Stimulated activated naive CD8-positive, alpha-beta T cell treated with anti-CD3 and anti-CD28 coated beads, Interleukin-15, Interleukin-2, amounts not matched to agents 100 ng/mL and 50 ng/mL, for 24 hours (primary cell): Measurements from ENCODE around the gene BRF1.

Experiments
- H3K27ac Mint-ChIP-seq: one replicate; pipeline ENCODE4 v1.8.0; 2021; ENCODE audit warnings: mild to moderate bottlenecking, mixed read lengths
- H3K27me3 Mint-ChIP-seq: one replicate; pipeline ENCODE4 v1.8.0; 2021; ENCODE audit warnings: mixed read lengths
- H3K36me3 Mint-ChIP-seq: one replicate; pipeline ENCODE4 v1.8.0; 2021; ENCODE audit warnings: low read depth, mixed read lengths
- H3K4me1 Mint-ChIP-seq: one replicate; pipeline ENCODE4 v1.8.0; 2021; ENCODE audit warnings: low read depth, mixed read lengths
- H3K4me3 Mint-ChIP-seq: one replicate; pipeline ENCODE4 v1.8.0; 2021; ENCODE audit warnings: mild to moderate bottlenecking, mixed read lengths
- H3K9me3 Mint-ChIP-seq: one replicate; pipeline ENCODE4 v1.8.0; 2021; ENCODE audit warnings: mixed read lengths

Gene BRF1

DNA sequence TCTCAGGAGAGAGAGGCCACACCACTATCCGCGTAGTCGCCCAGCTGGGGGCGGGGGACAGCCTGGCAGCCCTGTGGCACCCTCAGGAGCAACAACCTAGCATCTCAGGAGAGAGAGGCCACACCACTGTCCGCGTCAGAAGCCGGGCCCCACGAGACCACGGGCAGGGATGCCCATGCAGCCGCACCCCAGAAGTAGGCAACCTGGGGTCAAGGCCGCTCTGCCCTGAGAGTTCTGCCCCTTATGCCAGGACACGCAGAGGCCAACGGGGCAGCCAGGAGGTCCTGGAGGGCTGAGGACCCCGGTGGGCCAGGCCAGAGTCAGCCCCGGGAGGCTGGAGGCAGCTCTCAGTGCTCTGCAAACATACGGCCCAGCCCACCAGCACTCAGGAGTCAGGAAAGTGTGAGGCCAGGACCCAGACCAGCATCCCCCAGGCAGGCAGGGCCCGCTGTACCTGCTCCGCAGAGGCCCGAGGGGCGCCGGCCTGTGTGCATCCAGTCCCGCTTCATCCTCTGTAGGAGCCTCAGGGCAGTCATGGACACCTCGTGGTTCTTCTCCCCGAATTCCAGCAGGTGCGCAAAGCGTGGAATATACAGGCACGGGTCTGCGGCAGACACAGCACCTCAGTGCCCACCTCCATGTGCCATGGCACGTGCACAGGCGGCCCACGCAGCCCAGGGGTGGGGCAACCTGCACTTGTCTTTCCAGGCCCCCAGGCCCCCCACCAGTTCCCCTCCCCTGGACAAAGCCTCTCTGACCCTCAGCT lies 59.8 kb downstream of the BRF1 start:
- H3K36me3 Mint-ChIP-seq, result peaks cover 8% of the 10 kb centered on the region
- H3K27me3 Mint-ChIP-seq, result no peaks in the 10 kb centered on the region
- no peaks in the 10 kb centered on the region for H3K9me3 Mint-ChIP-seq
- peaks cover 9% of the 10 kb centered on the region for H3K4me1 Mint-ChIP-seq
- no peak overlapping the region for H3K4me3 Mint-ChIP-seq
- no peak overlapping the region for H3K27ac Mint-ChIP-seq

DNA sequence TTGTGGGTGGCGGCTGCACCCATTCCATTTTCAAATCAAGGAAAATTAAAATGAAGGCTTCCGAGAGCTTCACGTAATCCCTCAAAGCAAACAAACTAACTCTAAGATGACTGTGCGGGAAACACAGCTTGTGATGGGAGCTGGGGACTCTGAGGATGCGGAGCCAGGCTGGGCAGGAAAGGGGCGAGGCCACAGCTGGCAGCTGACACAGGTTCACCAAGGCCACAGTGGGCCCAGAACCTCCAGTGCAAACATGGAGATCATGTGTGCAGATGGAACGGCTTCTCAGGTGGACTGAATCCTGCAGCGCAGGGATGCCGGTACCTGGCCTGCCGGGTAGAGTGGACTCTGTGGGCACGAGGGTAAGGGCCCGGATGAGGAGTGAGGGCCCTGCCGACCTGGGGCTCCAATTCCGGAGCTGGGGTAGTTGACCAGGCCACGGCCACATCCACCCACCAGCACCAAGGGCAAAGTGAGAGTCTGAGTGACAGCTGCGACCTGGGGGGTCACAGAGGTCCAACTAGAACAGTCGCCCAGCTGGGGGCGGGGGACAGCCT lies 71.6 kb downstream of the BRF1 start:
- no peaks in the 10 kb centered on the region for H3K9me3 Mint-ChIP-seq
- H3K27me3 Mint-ChIP-seq, result no peaks in the 10 kb centered on the region
- H3K36me3 Mint-ChIP-seq, result peaks cover 4% of the 10 kb centered on the region
- no peak overlapping the region for H3K27ac Mint-ChIP-seq
- H3K4me1 Mint-ChIP-seq, result no peaks in the 10 kb centered on the region
- no peak overlapping the region for H3K4me3 Mint-ChIP-seq

DNA sequence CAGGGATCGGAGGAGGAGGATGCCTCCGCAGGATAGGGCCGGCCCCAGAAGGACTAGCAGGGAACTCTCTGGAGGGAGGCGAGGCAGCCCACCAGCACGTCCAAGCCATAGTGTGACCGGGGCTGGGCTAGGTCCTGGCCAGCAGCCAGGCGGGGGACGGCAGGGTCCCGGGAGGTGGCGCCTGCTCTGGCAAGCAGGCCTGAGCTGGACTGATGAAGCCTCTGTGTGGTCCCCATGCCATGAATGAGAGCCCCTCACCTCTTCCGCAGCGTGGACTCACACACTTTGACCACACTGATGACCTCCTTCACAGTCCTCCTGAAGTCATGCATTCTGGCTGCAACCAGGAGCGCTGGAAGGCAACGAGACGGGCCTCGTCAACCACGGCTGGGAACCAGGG lies 72.2 kb downstream of the BRF1 start:
- no peaks in the 10 kb centered on the region for H3K27me3 Mint-ChIP-seq
- H3K36me3 Mint-ChIP-seq, result peaks cover 4% of the 10 kb centered on the region
- H3K27ac Mint-ChIP-seq, result no peak overlapping the region
- no peak overlapping the region for H3K4me3 Mint-ChIP-seq
- no peaks in the 10 kb centered on the region for H3K9me3 Mint-ChIP-seq
- no peaks in the 10 kb centered on the region for H3K4me1 Mint-ChIP-seq

DNA sequence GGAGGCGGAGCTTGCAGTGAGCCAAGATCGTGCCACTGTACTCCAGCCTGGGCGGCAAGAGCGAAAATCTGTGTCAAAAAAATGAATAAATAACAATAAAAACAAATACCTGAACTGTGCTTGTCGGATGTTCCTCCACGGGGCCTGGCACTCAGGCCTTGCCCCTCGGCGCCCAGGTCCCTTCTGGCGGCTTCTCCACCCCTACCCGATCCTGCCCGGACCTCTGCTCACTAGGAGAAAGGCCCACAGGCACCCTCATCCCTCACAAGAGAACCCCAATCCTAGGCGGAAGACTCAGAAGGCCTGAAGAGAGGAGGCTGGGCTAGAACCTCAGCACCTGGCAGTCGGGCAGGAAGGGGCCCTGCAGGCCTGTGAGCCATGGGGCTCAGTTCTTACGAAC lies 73.5 kb downstream of the BRF1 start:
- Mint-ChIP-seq H3K27me3 (no peaks in the 10 kb centered on the region), H3K27ac (no peak overlapping the region), H3K4me3 (no peak overlapping the region), H3K36me3 (peaks cover 12% of the 10 kb centered on the region), H3K9me3 (no peaks in the 10 kb centered on the region), H3K4me1 (no peaks in the 10 kb centered on the region)

DNA sequence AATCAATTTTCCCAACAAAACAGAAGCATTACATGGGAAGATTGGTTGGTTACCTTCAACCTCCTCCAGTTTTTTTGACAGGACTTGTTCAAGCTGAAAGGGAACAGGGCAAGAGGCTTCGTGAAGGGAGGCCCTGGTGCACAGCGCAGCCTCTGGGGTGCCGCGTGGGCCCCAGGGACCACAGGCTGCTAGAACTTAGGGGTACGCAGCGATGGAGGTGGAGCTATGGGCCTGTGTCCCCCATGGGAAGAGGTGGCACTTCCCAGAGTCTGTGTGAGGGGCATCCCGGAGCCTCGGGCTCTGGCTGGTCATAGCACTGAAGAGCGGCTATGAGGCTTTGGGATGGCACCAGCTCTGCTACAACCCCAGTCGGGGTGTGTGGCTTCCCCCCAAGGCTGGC lies 74.6 kb downstream of the BRF1 start:
- Mint-ChIP-seq H3K4me1 (no peaks in the 10 kb centered on the region), H3K36me3 (peaks cover 19% of the 10 kb centered on the region)

DNA sequence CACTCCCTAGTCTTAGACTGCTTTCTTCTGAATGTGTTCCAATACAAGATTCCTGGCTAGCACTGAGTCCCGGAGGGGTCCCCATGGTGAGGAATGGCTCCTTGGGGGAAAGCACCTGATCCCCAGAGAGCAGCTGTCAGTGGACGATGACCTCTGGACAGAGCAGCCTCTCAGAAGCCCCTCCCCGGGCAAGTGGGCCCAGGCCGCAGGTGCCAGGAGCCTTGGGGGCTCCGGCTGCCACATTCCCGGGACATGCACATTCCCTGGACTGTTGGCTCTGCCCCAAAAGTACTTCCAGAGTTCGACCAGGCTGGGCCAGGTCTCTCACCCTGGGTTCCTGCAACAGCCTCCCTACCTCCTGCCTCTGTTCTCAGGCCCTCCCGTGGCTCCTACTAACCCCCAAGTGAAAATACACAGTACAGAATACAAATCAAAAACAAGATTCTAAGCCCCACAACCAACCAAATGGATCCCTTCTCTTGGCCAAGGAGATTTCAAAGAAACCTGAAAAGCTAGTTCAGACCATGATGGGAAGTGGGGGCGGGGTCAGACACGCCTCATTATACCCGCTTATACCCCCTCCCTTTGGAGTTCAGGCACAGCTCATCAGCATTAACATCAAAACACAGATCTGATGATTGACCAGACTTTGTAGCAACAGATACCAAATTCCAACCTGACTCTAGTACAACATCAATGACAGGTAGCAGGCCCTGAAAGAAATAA lies 75.8 kb downstream of the BRF1 start:
- no peaks in the 10 kb centered on the region for H3K4me1 Mint-ChIP-seq
- H3K27ac Mint-ChIP-seq, result no peak overlapping the region
- peaks cover 19% of the 10 kb centered on the region for H3K36me3 Mint-ChIP-seq
- no peaks in the 10 kb centered on the region for H3K27me3 Mint-ChIP-seq
- H3K4me3 Mint-ChIP-seq, result no peak overlapping the region
- H3K9me3 Mint-ChIP-seq, result no peaks in the 10 kb centered on the region

More for the DNA sequence above, 74.6 kb downstream of the BRF1 start:
- Mint-ChIP-seq H3K27me3 (no peaks in the 10 kb centered on the region), H3K9me3 (no peaks in the 10 kb centered on the region), H3K4me3 (no peak overlapping the region), H3K27ac (no peak overlapping the region)

DNA sequence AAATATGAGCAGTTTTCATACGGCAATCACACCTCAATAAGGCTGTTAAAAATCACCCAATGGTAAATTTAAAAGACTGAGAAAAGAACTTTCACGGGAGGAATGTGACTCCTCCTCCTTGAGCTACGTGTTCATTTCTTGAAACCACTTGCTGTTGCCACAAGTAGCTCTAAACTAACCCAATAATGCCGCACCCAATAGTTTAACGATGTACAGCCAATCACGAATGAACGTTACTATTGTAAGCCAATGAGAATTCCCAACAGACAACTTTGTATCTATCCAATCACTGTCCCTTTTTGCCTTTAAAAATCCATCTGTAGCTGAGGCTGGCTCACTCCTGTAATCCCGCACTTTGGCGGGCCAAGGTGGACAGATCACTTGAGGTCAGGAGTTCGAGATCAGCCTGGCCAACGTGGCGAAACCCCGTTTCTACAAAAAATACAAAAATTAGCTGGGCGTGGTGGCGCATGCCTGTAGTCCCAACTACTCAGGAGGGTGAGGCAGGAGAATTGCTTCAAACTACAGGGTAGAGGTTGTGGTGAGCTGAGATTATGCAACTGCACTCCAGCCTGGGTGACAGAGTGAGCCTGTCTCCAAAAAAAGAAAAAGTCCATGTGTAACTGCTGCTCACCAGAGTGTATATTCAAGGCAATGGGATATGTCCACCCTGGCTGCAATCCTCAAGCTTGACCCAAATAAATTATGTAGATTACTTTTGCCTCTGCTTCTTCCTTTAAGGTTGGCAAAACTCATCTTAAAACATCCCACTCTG lies 76.8 kb downstream of the BRF1 start:
- Mint-ChIP-seq H3K36me3 (peaks cover 19% of the 10 kb centered on the region), H3K4me1 (no peaks in the 10 kb centered on the region), H3K4me3 (no peak overlapping the region), H3K27me3 (no peaks in the 10 kb centered on the region), H3K27ac (no peak overlapping the region), H3K9me3 (no peaks in the 10 kb centered on the region)

DNA sequence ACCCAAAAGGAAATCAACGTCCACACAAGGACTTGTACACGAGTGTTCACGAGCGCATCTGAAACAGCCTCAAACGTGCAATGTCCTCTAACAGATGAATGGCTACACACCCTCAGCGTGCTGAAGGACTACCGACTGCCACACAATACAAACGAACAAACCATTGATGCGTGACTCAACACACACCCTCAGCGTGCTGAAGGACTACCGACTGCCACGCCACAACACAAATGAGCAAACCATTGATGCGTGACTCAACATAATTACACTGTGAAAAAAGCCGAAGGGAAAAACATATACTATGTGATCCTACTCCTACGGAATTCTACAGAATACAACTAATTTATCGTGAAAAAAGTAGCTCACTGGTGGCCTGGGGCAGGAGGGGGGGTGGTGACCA lies 77.5 kb downstream of the BRF1 start:
- H3K4me1 Mint-ChIP-seq, result no peaks in the 10 kb centered on the region
- no peaks in the 10 kb centered on the region for H3K9me3 Mint-ChIP-seq
- H3K27ac Mint-ChIP-seq, result no peak overlapping the region
- peaks cover 19% of the 10 kb centered on the region for H3K36me3 Mint-ChIP-seq
- H3K4me3 Mint-ChIP-seq, result no peak overlapping the region
- no peaks in the 10 kb centered on the region for H3K27me3 Mint-ChIP-seq

DNA sequence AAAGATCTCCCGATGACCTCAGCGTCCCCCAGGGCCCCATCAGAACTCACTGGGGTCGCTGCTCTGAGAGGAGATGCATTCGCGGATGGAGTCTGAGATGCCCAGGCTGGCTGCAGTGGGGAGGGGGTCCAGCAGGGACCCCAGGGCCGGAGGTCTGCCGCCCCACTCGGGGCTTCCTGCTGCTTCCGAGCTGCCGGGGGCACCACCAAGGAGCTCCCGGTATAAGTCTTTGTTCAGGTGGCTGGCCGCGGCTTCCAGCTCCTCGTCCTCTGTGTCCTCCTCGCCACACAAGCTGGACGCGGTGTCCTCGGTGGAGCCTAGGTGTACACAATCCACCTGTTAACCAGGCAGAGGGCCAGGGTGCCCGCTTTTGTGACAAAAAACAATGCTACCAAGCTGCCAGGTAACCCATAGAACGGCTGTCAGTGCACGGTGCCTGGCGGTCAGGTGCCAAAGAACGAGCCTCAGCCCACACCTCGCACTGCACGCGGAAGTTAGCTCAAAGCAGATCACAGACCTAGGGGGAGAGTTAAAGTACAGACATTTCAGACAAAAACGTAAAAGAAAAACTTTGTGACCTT lies 79.1 kb downstream of the BRF1 start:
- no peaks in the 10 kb centered on the region for H3K27me3 Mint-ChIP-seq
- H3K27ac Mint-ChIP-seq, result no peak overlapping the region
- no peaks in the 10 kb centered on the region for H3K9me3 Mint-ChIP-seq
- no peaks in the 10 kb centered on the region for H3K4me1 Mint-ChIP-seq
- H3K4me3 Mint-ChIP-seq, result no peak overlapping the region
- H3K36me3 Mint-ChIP-seq, result peaks cover 19% of the 10 kb centered on the region

DNA sequence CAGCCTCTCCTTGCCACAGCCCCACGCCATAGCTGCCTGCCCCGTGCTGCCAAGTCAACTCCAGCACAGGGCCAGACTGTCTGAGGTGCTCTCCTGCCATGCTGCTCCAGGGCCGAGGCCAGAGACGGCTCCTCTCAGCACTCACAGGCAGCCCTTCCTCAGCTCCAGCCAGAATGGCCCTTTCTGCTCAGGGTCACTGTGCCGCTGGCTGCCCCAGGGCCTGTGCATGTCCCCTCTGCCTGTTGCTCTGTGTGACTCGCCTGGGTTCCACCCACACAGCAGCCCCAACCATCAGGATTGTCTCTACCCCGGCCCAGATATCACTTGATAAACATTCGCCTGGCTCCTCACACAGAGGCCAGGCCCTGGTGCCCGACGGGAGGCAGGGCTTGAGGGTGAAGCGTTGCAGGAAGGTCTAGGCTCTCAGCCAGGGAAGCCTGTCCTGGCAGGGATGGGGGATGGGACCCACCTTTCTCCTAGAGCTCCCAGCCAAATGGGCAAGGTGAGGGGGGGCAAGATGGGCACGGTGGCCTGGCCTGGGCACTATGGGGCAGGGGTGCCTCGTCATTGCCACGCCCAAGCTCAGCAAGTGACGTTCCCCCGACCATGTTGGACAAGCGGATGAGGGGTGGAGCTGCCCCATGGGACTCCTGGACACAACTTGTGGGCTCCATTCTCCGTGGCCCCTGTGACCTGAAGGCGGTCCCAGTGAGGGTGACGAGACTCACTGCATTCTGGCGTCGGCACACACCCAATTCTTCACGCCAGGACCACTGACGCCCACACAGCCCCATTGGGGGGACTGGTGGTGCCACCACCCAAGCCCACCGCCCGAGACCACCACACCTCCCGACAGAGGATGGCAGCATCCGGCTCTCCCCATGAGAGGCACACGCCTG lies 79.9 kb downstream of the BRF1 start:
- Mint-ChIP-seq H3K27ac (no peak overlapping the region), H3K4me1 (no peaks in the 10 kb centered on the region), H3K27me3 (no peaks in the 10 kb centered on the region), H3K36me3 (peaks cover 21% of the 10 kb centered on the region), H3K4me3 (no peak overlapping the region), H3K9me3 (no peaks in the 10 kb centered on the region)

DNA sequence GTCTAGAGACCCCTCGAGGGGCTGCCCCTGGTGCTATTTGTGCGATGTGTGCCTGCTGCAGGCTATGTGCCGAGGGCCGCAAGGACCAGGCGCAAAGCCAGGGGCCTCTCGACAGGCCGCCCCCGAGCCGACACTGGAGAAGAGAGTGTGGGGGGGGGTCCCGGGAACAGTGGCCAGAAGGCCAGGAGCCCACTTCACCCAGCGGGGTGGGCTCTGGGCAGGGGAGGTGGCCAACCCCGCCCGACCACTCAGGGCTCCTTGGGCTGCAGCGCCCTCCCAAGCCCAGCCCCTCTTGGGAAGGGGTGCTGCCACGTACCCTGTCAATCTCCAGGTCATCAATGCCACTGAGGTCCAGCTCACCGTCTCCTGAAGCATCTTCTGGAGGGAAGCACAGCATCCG lies 81.0 kb downstream of the BRF1 start:
- no peaks in the 10 kb centered on the region for H3K27me3 Mint-ChIP-seq
- H3K36me3 Mint-ChIP-seq, result peaks cover 28% of the 10 kb centered on the region

DNA sequence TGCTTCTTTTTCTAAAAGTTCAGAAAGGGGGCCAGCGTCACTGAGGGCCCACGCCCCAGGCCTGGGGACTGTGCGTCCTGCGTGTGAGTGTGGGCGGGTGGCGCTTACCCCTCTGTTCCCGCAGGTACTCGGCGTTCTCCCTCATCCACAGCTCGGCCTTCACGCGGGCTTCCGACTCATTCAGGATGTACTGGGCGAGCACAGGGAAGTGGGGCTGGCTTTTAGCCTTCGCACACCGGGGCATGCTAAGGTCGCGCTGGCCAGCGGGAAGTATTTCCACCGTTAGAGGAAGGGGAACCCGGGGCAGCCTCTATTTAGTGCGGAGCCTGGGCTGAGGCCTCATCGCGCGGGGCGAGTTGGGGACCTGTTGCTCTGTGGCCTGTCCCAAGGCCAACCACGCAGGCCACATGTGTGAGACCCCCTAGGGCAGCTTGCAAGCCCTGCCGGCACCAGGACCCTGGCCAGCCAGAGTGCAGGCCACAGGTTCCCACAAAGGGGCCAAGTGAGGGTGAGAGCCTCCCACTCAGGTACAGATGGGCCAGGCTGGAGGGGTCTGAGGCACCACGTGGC lies 81.7 kb downstream of the BRF1 start:
- Mint-ChIP-seq H3K27ac (no peak overlapping the region), H3K36me3 (peaks cover 28% of the 10 kb centered on the region), H3K27me3 (no peaks in the 10 kb centered on the region), H3K4me3 (no peak overlapping the region), H3K4me1 (no peaks in the 10 kb centered on the region), H3K9me3 (no peaks in the 10 kb centered on the region)

More for the DNA sequence above, 81.0 kb downstream of the BRF1 start:
- Mint-ChIP-seq H3K4me3 (no peak overlapping the region), H3K27ac (no peak overlapping the region), H3K4me1 (no peaks in the 10 kb centered on the region), H3K9me3 (no peaks in the 10 kb centered on the region)

DNA sequence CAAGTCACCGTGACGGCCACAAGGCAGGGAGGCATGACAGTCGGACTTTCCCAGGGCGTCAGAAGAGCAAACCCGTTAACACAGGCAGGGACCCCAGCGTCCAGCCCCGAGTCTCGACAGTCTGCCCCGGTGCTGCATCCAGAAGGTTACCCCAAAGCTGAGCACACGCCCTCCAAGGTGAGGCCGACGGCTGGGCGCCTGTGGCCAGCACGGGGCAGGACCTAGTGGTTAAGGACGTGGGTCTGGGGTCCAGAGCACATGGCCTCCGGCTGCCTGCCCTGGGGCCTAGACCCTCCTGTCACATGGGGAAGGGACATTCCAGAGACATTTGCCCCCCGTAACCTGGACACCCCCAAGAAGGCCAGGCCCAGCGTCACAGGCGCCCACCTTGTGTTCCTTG lies 82.2 kb downstream of the BRF1 start:
- no peak overlapping the region for H3K4me3 Mint-ChIP-seq
- H3K9me3 Mint-ChIP-seq, result no peaks in the 10 kb centered on the region
- H3K27me3 Mint-ChIP-seq, result no peaks in the 10 kb centered on the region
- H3K36me3 Mint-ChIP-seq, result peaks cover 28% of the 10 kb centered on the region
- no peaks in the 10 kb centered on the region for H3K4me1 Mint-ChIP-seq
- no peak overlapping the region for H3K27ac Mint-ChIP-seq

DNA sequence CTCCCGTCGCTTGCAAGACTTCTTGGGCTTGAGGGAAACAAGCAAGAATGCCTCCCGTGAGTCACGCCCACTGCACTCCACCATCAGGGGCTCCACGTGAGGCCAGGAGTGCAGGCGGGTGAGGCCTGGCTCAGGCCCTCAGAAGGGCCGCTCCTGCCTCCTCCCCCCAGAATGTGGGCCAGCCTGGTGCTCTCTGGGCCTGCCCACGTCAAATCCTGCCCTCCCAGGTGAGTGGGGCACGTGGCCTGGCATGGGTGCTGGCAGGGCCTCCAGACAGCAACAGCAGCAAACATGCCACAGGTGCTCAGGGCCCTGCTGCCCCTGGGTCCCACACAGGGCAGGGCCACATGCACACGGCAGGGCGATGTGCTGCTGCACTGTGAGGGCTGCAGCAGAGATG lies 83.0 kb downstream of the BRF1 start:
- Mint-ChIP-seq H3K27me3 (no peaks in the 10 kb centered on the region), H3K4me3 (no peak overlapping the region), H3K9me3 (no peaks in the 10 kb centered on the region), H3K36me3 (peaks cover 21% of the 10 kb centered on the region), H3K4me1 (no peaks in the 10 kb centered on the region), H3K27ac (no peak overlapping the region)
